Breast epithelium (tissue), 3 donors: ENCODE data around the gene CA9.

Experiments used
- POLR2A ChIP-seq: fragments of 450-650 bp; IDR thresholded peaks from one replicate; pipeline ENCODE4 v1.6.1; 2016; ENCODE audit warnings: antibody characterized with exemption, mild to moderate bottlenecking, moderate library complexity
- POLR2AphosphoS5 ChIP-seq, 3 donors: sonication (generic); formaldehyde crosslinking; IDR thresholded peaks; one replicate each; pipeline ENCODE4 v1.6.1; 2017; ENCODE audit warnings: antibody characterized with exemption in 3 of 3
- TF ChIP-seq, protein P1 (sequence below), 3 donors: fragments of 450-650 bp; IDR thresholded peaks; one replicate each; pipeline ENCODE4 v1.5.1; 2016 to 2017; ENCODE audit warnings: antibody characterized with exemption in 3 of 3, mild to moderate bottlenecking in 3 of 3, moderate library complexity in 3 of 3

DNA sequence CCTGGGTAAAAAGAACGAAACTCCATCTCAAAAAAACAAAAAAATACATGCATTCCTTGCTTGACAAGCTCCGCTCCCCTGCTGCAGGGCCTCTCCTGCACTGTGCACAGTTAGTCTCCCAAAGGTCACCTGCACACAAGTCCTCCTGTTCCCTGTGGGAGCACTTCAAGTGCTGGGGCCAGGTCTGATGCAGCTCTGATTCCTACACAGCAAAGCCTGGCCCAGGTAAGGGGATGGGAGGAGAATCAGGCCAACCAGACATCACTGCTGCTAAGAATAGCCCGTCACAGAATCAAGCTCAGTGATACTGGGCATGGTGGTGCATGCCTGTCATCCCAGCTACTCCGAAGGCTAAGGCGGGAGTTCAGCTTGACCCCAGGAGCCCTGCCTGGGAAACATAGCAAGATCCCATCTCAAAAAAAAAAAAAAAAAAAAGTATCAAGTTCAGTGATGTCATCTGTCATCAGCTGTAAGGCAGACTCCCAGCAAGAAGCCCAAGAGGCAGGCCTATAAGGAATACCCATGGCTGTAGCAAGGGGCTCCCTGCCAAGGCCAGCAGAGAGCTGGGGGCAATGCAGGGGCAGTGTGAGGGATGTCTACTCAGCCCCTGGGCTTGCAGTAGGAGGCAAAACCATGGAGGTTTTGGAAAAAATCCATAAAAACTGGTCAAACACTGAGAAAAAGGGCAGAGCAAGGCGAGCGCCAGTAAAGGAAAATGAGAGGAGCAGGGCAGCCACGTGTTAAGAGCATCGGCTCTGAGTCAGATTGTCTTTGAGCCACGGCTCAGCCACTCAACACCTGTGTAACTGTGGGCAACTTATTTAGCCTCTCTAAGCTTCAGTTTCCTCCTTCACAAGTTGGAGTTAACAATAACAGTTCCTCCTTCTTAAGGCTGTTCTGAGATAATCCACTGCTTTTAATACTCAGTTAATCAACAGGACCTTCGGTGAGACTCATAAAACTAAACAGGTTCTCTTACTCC, 12.8 kb downstream of the CA9 start:
- TF ChIP-seq, protein P1, sequence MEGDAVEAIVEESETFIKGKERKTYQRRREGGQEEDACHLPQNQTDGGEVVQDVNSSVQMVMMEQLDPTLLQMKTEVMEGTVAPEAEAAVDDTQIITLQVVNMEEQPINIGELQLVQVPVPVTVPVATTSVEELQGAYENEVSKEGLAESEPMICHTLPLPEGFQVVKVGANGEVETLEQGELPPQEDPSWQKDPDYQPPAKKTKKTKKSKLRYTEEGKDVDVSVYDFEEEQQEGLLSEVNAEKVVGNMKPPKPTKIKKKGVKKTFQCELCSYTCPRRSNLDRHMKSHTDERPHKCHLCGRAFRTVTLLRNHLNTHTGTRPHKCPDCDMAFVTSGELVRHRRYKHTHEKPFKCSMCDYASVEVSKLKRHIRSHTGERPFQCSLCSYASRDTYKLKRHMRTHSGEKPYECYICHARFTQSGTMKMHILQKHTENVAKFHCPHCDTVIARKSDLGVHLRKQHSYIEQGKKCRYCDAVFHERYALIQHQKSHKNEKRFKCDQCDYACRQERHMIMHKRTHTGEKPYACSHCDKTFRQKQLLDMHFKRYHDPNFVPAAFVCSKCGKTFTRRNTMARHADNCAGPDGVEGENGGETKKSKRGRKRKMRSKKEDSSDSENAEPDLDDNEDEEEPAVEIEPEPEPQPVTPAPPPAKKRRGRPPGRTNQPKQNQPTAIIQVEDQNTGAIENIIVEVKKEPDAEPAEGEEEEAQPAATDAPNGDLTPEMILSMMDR (IDR thresholded peaks at IDR 0.05): no peak
- TF ChIP-seq POLR2AphosphoS5 (IDR thresholded peaks at IDR 0.05): no peak
- TF ChIP-seq POLR2A: no peak
